Measurements from ENCODE around the gene MRPS25. TPM values are rescaled to one million over a fixed set of nuclear protein-coding genes. Genes with fewer than 3 reads are reported as not detected.

Gene MRPS25
- total RNA-seq, 2 experiments from 2014 or later: 59.9 to 60.2 TPM

- DNase-seq (no peak), ATAC-seq (ENCODE audit: poor library complexity) (no peak)
- H3K27me3 ChIP-seq (ENCODE audit: control insufficient read depth in 1 of 2, insufficient read depth in 2 of 2, low read length in 2 of 2): no peaks in the 10 kb centered on the region
- Mint-ChIP-seq H3K4me1 (ENCODE audit: low read depth) (no peaks in the 10 kb centered on the region), H3K36me3 (ENCODE audit: low read depth) (peaks cover 92% of the 10 kb centered on the region), H3K27ac (no peak overlapping the region), H3K27me3 (no peaks in the 10 kb centered on the region), H3K9me3 (no peaks in the 10 kb centered on the region), H3K4me3 (no peak overlapping the region)
- POLR2A ChIA-PET: no interaction called here
- intact Hi-C loops (cut with DNase I, micrococcal nuclease): no loop called here
- H3K9me3 ChIP-seq (ENCODE audit: control insufficient read depth in 1 of 2, insufficient read depth in 1 of 2, low read length in 2 of 2): no peaks in the 10 kb centered on the region
- no peaks in the 10 kb centered on the region for H3K4me1 ChIP-seq (ENCODE audit: insufficient read depth, low read length)
- no peak for TF ChIP-seq CTCF (IDR thresholded peaks at IDR 0.05)
- H3K27ac ChIP-seq (ENCODE audit: low read depth in 1 of 2, low read length in 2 of 2): no peak overlapping the region
- CTCF ChIA-PET: no interaction called here
- no peak overlapping the region for H3K4me3 ChIP-seq (ENCODE audit: low read length)
- H3K36me3 ChIP-seq (ENCODE audit: insufficient read depth, low read length): peaks cover 76% of the 10 kb centered on the region
These were observed 53.9 kb downstream of the MRPS25 start for GRCh38 chr3:15011174-15011573.

- H3K36me3 Mint-ChIP-seq (ENCODE audit: low read depth): peaks cover 90% of the 10 kb centered on the region
- no peak overlapping the region for H3K27ac Mint-ChIP-seq
These were observed 54.5 kb downstream of the MRPS25 start for GRCh38 chr3:15010664-15011063.

GRCh38 chr3:15009167-15009566 lies 55.9 kb downstream of the MRPS25 start:
- Histone ChIP-seq H3K4me1 (ENCODE audit: insufficient read depth, low read length) (no peaks in the 10 kb centered on the region), H3K27ac (ENCODE audit: low read depth in 1 of 2, low read length in 2 of 2) (no peak overlapping the region), H3K36me3 (ENCODE audit: insufficient read depth, low read length) (peaks cover 78% of the 10 kb centered on the region), H3K4me3 (ENCODE audit: low read length) (no peak overlapping the region), H3K27me3 (ENCODE audit: control insufficient read depth in 1 of 2, insufficient read depth in 2 of 2, low read length in 2 of 2) (no peaks in the 10 kb centered on the region), H3K9me3 (ENCODE audit: control insufficient read depth in 1 of 2, insufficient read depth in 1 of 2, low read length in 2 of 2) (no peaks in the 10 kb centered on the region)
- Mint-ChIP-seq H3K27ac (no peak overlapping the region), H3K4me3 (no peak overlapping the region), H3K27me3 (no peaks in the 10 kb centered on the region), H3K36me3 (ENCODE audit: low read depth) (peaks cover 90% of the 10 kb centered on the region), H3K9me3 (no peaks in the 10 kb centered on the region), H3K4me1 (ENCODE audit: low read depth) (no peaks in the 10 kb centered on the region)
- ATAC-seq (ENCODE audit: poor library complexity) (no peak), DNase-seq (no peak)
- POLR2A ChIA-PET: no interaction called here
- intact Hi-C loops (cut with DNase I, micrococcal nuclease): no loop called here
- CTCF ChIA-PET: no interaction called here
- no peak for TF ChIP-seq CTCF (IDR thresholded peaks at IDR 0.05)

More at GRCh38 chr3:15010664-15011063, 54.5 kb downstream of the MRPS25 start:
- H3K4me3 Mint-ChIP-seq: no peak overlapping the region
- no peaks in the 10 kb centered on the region for H3K4me1 Mint-ChIP-seq (ENCODE audit: low read depth)
- Histone ChIP-seq H3K4me3 (ENCODE audit: low read length) (no peak overlapping the region), H3K36me3 (ENCODE audit: insufficient read depth, low read length) (peaks cover 79% of the 10 kb centered on the region), H3K27ac (ENCODE audit: low read depth in 1 of 2, low read length in 2 of 2) (no peak overlapping the region), H3K27me3 (ENCODE audit: control insufficient read depth in 1 of 2, insufficient read depth in 2 of 2, low read length in 2 of 2) (no peaks in the 10 kb centered on the region), H3K9me3 (ENCODE audit: control insufficient read depth in 1 of 2, insufficient read depth in 1 of 2, low read length in 2 of 2) (no peaks in the 10 kb centered on the region), H3K4me1 (ENCODE audit: insufficient read depth, low read length) (no peaks in the 10 kb centered on the region)
- CTCF ChIA-PET: no interaction called here
- intact Hi-C loops (cut with DNase I, micrococcal nuclease): no loop called here
- DNase-seq: no peak
- no peak for ATAC-seq (ENCODE audit: poor library complexity)
- POLR2A ChIA-PET: no interaction called here
- no peak for TF ChIP-seq CTCF (IDR thresholded peaks at IDR 0.05)
- H3K27me3 Mint-ChIP-seq: no peaks in the 10 kb centered on the region
- no peaks in the 10 kb centered on the region for H3K9me3 Mint-ChIP-seq
